ENCODE results near the gene MAGI2. TPM values are rescaled to one million over a fixed set of nuclear protein-coding genes. Genes with fewer than 3 reads are reported as not detected.

MAGI2 gene
- total RNA-seq, 2 experiments from 2014 or later, result 0.17 TPM

DNA sequence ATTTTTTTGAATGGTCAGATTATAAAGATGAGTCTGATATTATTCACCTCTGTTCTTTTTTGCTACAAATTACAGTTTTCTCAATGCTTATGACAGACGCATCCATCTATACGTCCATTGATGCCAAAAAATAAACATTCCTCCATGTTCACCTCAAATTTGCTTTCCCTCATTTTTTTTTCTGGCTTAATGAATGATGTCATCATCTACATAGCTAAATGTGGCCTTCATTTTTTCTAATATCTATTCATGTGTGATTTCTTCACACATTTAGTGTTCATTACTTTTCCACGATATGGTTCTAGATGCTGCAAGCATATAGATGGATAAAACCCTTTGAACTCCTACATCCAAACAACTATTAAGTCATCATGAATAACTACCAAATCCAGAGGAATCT, 163.1 kb downstream of the MAGI2 start:
- no peak for DNase-seq
- ChIA-PET POLR2A (no interaction called here), CTCF (no interaction called here)
- H3K27me3 Mint-ChIP-seq, result no peaks in the 10 kb centered on the region
- no peaks in the 10 kb centered on the region for H3K36me3 Mint-ChIP-seq
- no peaks in the 10 kb centered on the region for H3K9me3 Mint-ChIP-seq
- intact Hi-C loops (cut with micrococcal nuclease), result loop anchor here (10.0 kb wide), 1 partner anchor 724 kb away; no protein-coding TSS in a partner anchor
- no peak overlapping the region for H3K4me3 Mint-ChIP-seq
- H3K27ac Mint-ChIP-seq, result no peak overlapping the region
- H3K4me1 Mint-ChIP-seq (ENCODE audit: low read depth), result no peaks in the 10 kb centered on the region

DNA sequence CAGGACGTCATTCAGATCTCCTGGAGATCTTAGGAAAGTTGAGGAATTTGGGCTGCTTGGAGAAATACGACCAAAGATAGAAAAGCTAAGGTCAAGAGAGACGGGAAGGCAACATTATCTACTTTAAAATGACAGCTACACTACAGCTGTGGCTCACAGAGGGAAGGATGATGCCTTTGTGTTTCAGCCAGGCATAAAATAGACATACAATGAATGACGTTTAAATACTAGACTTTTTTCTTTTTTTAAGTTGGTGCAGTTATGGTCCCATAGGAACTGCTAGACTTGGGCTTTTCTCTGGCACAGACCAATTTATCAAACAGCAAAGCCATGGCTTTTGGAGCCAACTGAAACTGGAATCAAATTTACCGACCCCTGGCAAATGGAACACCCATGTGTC, 164.8 kb downstream of the MAGI2 start:
- no peaks in the 10 kb centered on the region for H3K9me3 Mint-ChIP-seq
- H3K27me3 Mint-ChIP-seq, result no peaks in the 10 kb centered on the region
- H3K4me3 Mint-ChIP-seq, result no peak overlapping the region
- DNase-seq, result no peak
- POLR2A ChIA-PET, result no interaction called here
- CTCF ChIA-PET, result no interaction called here
- intact Hi-C loops (cut with micrococcal nuclease), result no loop called here
- no peaks in the 10 kb centered on the region for H3K36me3 Mint-ChIP-seq
- H3K4me1 Mint-ChIP-seq (ENCODE audit: low read depth), result no peaks in the 10 kb centered on the region
- no peak overlapping the region for H3K27ac Mint-ChIP-seq

DNA sequence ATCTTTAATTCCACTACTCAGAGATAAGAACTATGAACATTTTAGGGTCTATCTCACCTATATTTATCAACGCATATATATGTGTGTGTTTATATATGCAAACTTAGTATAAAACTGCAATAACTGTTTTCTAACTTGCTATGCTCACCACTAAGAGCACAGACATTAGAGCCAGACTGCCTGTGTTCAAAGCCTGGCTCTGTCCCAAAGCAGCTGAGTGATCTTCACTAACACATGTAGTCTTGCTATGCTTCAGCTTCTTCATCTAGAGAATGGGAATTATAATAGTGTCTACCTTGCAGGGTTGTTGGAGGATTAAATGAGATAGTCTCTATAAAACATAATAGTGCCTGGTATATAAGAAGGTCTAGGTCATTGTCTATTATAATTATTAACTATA, 165.5 kb downstream of the MAGI2 start:
- Mint-ChIP-seq H3K4me1 (ENCODE audit: low read depth) (no peaks in the 10 kb centered on the region), H3K9me3 (no peaks in the 10 kb centered on the region), H3K27ac (no peak overlapping the region), H3K36me3 (no peaks in the 10 kb centered on the region), H3K4me3 (no peak overlapping the region), H3K27me3 (no peaks in the 10 kb centered on the region)
- intact Hi-C loops (cut with micrococcal nuclease), result no loop called here
- ChIA-PET CTCF (no interaction called here), POLR2A (no interaction called here)
- DNase-seq, result no peak

DNA sequence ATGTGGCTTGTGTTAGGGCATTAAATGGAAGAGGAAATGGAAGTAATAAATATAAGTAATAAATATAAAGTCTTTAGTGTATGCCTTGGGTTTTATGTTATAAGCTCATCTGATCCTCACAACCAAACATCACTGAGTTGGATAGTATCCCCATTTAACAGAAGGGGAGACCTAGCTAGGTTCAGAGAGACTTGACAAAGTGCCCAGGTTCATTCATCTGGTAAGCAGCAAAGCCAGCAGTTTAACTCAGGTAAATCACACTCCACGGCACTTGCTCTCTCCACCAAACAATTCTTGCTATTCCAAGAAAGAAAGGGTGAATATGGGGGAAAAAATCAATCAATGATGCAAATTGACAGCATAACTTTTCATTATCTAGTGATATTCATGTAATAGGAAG, 167.3 kb downstream of the MAGI2 start:
- Mint-ChIP-seq H3K27ac (no peak overlapping the region), H3K4me1 (ENCODE audit: low read depth) (no peaks in the 10 kb centered on the region), H3K9me3 (no peaks in the 10 kb centered on the region), H3K4me3 (no peak overlapping the region), H3K36me3 (no peaks in the 10 kb centered on the region), H3K27me3 (no peaks in the 10 kb centered on the region)
- POLR2A ChIA-PET, result no interaction called here
- DNase-seq, result no peak
- intact Hi-C loops (cut with micrococcal nuclease), result no loop called here
- CTCF ChIA-PET, result no interaction called here

DNA sequence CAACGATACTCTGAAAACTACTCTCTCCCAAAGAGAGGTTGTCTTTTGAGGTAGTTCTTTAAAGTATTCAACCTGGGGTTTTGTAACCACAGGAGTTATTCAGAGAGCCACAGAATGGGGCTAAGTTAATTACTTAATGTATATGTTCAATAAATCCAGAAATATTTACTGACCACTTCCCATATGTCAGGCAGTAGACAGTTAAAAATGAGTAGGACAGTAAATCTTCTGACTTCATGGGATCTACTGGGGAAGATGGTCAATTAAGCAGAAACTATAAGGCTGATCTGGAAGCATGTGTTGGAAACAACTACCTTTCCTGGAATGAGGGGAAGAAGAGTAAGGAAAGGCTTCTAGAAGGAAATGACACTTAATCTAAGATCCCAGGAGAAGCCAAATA, 167.7 kb downstream of the MAGI2 start:
- Mint-ChIP-seq H3K9me3 (no peaks in the 10 kb centered on the region), H3K27ac (no peak overlapping the region), H3K4me3 (no peak overlapping the region), H3K27me3 (no peaks in the 10 kb centered on the region), H3K36me3 (no peaks in the 10 kb centered on the region), H3K4me1 (ENCODE audit: low read depth) (no peaks in the 10 kb centered on the region)
- DNase-seq, result no peak
- POLR2A ChIA-PET, result no interaction called here
- intact Hi-C loops (cut with micrococcal nuclease), result no loop called here
- CTCF ChIA-PET, result no interaction called here

DNA sequence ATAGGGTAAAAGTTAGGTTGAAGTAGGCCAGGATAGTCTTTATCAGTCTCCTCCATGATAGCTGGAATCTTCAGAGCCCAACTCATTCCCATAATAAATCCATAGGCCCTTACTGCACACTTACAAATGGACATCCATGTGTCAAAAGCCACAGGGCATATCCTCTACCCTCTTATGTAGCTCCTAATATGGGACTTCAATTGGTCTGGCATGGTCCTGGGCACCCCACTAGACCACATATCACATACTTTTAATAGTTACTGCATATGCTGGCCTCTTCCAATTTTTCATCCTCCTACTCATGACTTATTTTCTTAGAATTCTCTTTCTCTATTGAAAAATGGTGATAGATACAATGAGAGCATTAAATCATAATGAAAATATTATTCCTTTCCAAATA, 169.3 kb downstream of the MAGI2 start:
- ChIA-PET CTCF (no interaction called here), POLR2A (no interaction called here)
- no peaks in the 10 kb centered on the region for H3K4me1 Mint-ChIP-seq (ENCODE audit: low read depth)
- H3K9me3 Mint-ChIP-seq, result peaks cover under 1% of the 10 kb centered on the region
- intact Hi-C loops (cut with micrococcal nuclease), result no loop called here
- no peak for DNase-seq
- H3K36me3 Mint-ChIP-seq, result no peaks in the 10 kb centered on the region
- no peak overlapping the region for H3K4me3 Mint-ChIP-seq
- H3K27me3 Mint-ChIP-seq, result no peaks in the 10 kb centered on the region
- H3K27ac Mint-ChIP-seq, result no peak overlapping the region

DNA sequence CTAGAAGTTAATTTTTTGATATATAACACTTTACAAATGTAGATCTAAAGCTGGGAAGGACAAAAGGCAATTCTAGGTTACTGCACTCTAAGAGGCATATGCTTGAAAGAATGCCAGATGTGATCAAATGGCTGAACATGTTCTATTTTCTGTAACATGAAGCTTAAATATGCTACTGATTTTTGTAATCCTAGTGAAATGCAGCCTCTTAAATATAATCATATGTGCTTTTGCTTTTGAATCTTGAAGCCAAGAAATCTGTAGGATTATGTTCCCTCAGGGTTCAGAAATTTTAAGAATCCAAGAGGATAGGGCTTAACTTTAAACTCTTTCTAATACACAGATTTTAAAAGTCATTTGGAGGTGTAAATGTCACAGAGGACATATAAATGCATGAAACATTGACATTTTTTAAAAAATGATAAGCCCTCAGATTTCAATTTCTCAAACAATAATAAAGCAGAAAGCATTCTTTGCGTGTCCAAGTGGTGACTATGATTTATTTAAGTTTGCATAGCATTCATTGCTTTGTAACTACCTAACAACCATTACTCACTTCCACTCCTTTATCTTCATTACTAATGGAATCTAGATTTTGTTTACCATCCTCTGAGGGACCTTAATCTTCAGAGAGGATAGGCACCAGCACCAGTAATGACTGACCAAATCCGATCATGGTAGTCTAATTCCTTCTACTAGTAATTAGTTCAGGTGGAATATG, 170.4 kb downstream of the MAGI2 start:
- no peaks in the 10 kb centered on the region for H3K27me3 Mint-ChIP-seq
- H3K9me3 Mint-ChIP-seq, result peaks cover 2% of the 10 kb centered on the region
- ChIA-PET CTCF (no interaction called here), POLR2A (no interaction called here)
- H3K4me1 Mint-ChIP-seq (ENCODE audit: low read depth), result no peaks in the 10 kb centered on the region
- no peak for DNase-seq
- intact Hi-C loops (cut with micrococcal nuclease), result no loop called here
- H3K36me3 Mint-ChIP-seq, result no peaks in the 10 kb centered on the region
- H3K27ac Mint-ChIP-seq, result no peak overlapping the region
- H3K4me3 Mint-ChIP-seq, result no peak overlapping the region

DNA sequence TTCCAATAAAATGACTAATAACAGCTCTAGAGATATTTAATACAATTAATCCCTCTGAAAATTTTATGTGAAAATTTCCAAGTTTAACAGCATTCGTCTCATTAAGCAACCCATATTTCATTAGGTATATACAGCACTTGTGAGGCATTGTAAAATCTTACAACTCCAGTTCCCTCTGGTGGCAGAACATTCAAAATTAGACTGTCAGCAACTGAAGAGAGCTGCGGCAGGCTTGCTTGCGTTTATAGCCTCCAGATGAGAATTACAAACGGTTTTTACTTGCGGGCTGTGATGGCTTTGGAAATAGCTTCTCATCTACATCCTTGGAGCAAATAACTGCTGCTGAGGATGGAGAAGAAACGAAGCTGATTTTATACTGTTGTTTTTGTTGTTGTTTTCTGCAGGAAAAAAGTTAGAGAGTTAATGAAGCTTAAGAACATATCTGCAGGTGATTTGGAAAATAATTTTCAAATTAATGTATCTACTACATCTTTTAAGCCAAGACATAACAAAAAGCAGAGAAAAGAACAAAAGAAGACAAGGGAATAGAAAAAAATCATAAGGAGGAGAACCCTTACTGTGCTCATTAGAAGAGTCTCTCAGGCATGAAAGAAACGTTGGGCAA, 171.3 kb downstream of the MAGI2 start:
- Mint-ChIP-seq H3K9me3 (peaks cover 2% of the 10 kb centered on the region), H3K27ac (no peak overlapping the region), H3K27me3 (no peaks in the 10 kb centered on the region), H3K4me1 (ENCODE audit: low read depth) (no peaks in the 10 kb centered on the region), H3K36me3 (no peaks in the 10 kb centered on the region), H3K4me3 (no peak overlapping the region)
- intact Hi-C loops (cut with micrococcal nuclease), result no loop called here
- CTCF ChIA-PET, result no interaction called here
- POLR2A ChIA-PET, result no interaction called here
- DNase-seq, result no peak

DNA sequence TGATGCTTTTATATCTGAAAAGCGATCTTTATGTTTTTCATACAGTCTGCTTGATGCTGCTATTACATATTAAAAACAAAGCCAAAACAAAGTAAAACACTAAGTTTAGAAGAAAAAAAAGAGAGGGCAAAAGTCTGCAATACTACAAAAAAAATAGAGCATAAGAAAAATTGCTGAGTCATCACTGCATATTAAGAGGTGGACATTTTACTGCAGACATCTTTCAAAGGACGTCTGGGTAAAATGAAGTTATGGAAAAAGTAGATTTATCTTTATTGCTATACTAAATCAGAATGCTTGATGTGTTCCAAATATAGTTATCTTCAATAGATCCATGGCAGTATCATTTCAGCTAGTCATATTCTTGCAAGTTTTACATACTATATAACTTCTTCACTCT, 172.0 kb downstream of the MAGI2 start:
- Mint-ChIP-seq H3K27ac (no peak overlapping the region), H3K9me3 (peaks cover 2% of the 10 kb centered on the region), H3K27me3 (no peaks in the 10 kb centered on the region), H3K36me3 (no peaks in the 10 kb centered on the region), H3K4me1 (ENCODE audit: low read depth) (no peaks in the 10 kb centered on the region), H3K4me3 (no peak overlapping the region)
- no peak for DNase-seq
- ChIA-PET CTCF (no interaction called here), POLR2A (no interaction called here)
- intact Hi-C loops (cut with micrococcal nuclease), result no loop called here

DNA sequence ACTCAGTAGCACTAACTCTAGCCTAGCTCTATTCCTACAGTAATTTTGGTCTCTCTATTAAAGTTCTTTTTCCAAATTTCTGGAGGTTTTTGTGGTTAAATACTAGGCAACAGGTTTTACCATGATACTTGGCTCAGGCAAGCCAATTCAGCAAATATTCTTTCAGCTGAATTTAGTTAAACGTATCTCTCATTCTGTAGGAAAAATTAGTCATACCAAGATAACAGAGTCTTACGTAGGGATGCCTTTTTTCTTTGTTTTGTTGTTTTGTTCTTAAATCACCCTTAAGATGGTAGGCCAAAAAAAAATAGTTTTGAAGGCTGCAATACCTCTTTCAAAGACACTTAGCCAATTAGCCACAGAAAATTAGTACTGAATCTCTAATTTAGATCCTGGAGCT, 180.5 kb downstream of the MAGI2 start:
- no peaks in the 10 kb centered on the region for H3K36me3 Mint-ChIP-seq
- DNase-seq, result no peak
- H3K4me1 Mint-ChIP-seq (ENCODE audit: low read depth), result no peaks in the 10 kb centered on the region
- no peak overlapping the region for H3K27ac Mint-ChIP-seq
- CTCF ChIA-PET, result interaction anchor here (0.6 kb wide), 1 partner anchor 35 kb away, joined by 3 read pairs; no protein-coding TSS in a partner anchor
- no peak overlapping the region for H3K4me3 Mint-ChIP-seq
- POLR2A ChIA-PET, result no interaction called here
- H3K9me3 Mint-ChIP-seq, result no peaks in the 10 kb centered on the region
- no peaks in the 10 kb centered on the region for H3K27me3 Mint-ChIP-seq
- intact Hi-C loops (cut with micrococcal nuclease), result no loop called here

DNA sequence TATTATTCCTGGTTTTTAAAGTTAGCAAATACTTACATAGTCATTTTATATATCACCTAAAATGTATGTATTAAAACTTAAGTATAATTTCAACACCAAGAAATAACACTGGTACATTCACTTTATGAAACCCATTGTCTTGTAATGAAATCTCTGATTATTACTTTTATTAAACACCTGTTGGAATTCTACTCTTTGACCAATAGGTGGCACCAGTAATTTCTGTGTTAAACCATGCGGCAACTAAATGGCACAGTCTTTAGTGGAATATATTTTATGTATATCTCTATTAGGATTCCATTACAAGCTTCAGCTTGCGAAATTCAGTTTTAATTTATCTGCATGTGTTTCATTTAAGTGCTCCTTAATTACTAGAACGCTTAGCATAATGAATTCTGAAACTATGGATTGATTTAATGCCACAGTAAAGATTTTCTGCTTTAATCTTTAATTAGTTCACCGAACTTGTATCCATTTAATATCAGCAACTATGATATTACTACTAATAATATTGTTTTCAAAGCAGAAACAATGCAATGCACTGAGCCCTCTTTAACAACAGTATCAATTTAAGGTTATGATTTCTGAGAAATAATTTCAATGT, 181.3 kb downstream of the MAGI2 start:
- H3K4me1 Mint-ChIP-seq (ENCODE audit: low read depth), result no peaks in the 10 kb centered on the region
- no peak overlapping the region for H3K4me3 Mint-ChIP-seq
- ChIA-PET POLR2A (no interaction called here), CTCF (no interaction called here)
- intact Hi-C loops (cut with micrococcal nuclease), result no loop called here
- H3K27ac Mint-ChIP-seq, result no peak overlapping the region
- no peaks in the 10 kb centered on the region for H3K27me3 Mint-ChIP-seq
- no peaks in the 10 kb centered on the region for H3K36me3 Mint-ChIP-seq
- no peaks in the 10 kb centered on the region for H3K9me3 Mint-ChIP-seq
- no peak for DNase-seq

DNA sequence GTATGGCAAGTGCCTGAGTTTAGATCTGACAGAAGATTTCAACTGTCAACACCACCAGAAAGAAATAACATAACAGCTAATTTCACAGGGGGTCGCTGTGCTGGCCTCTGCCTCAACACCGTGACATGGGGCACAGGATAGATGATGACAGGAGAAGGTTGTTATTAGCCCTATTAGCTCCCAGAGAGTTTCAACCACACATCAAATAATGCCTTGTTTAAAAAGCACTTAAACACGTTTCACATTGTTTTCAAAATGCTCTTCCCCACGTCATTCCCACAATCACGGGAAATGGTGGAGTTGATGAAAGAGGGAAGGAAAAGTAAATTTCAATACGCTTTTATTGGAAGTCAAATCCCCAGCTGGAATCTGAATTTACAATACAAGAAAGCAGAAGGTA, 184.7 kb downstream of the MAGI2 start:
- H3K27ac Mint-ChIP-seq, result no peak overlapping the region
- intact Hi-C loops (cut with micrococcal nuclease), result no loop called here
- H3K36me3 Mint-ChIP-seq, result no peaks in the 10 kb centered on the region
- no peaks in the 10 kb centered on the region for H3K4me1 Mint-ChIP-seq (ENCODE audit: low read depth)
- ChIA-PET CTCF (no interaction called here), POLR2A (no interaction called here)
- H3K4me3 Mint-ChIP-seq, result no peak overlapping the region
- no peak for DNase-seq
- H3K27me3 Mint-ChIP-seq, result no peaks in the 10 kb centered on the region
- H3K9me3 Mint-ChIP-seq, result no peaks in the 10 kb centered on the region

DNA sequence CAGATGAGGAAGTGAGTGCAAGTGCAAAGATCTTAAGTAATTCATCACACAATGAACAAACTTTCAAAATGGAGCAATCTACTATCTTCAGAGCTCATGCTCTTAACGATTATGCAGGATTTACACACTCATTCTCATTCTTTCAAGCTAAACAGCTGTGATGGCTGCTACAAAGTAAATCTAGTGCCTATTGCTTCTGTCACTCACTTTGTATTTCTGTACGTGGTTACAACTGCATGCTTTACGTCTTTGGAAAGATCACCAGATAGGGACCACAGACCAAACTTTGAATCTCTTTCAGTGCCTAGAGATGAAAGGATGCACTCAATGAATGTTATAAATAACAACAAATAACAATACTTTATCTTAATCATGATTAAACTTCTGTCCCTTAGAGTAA, 194.6 kb downstream of the MAGI2 start:
- H3K4me3 Mint-ChIP-seq, result no peak overlapping the region
- H3K4me1 Mint-ChIP-seq (ENCODE audit: low read depth), result no peaks in the 10 kb centered on the region
- no peaks in the 10 kb centered on the region for H3K36me3 Mint-ChIP-seq
- no peaks in the 10 kb centered on the region for H3K27me3 Mint-ChIP-seq
- CTCF ChIA-PET, result no interaction called here
- DNase-seq, result no peak
- POLR2A ChIA-PET, result no interaction called here
- intact Hi-C loops (cut with micrococcal nuclease), result no loop called here
- peaks cover 2% of the 10 kb centered on the region for H3K9me3 Mint-ChIP-seq
- H3K27ac Mint-ChIP-seq, result no peak overlapping the region
